NB4 (cell line): Measurements from ENCODE around the gene FRY.

Experiments used
- MYC ChIP-seq: IDR thresholded peaks from 2 replicates; pipeline ENCODE4 v1.6.1; 2011; ENCODE audit warnings: low read depth, low read length
- POLR2A ChIP-seq: IDR thresholded peaks from 2 replicates; pipeline ENCODE4 v1.6.1; 2011; ENCODE audit warnings: mild to moderate bottlenecking; ENCODE audit not compliant: insufficient read length; ENCODE audit errors: extremely low read depth
- TF ChIP-seq, protein P1 (sequence below): IDR thresholded peaks from one replicate; pipeline ENCODE4 v1.5.1; 2012; ENCODE audit warnings: low read depth, low read length

DNA sequence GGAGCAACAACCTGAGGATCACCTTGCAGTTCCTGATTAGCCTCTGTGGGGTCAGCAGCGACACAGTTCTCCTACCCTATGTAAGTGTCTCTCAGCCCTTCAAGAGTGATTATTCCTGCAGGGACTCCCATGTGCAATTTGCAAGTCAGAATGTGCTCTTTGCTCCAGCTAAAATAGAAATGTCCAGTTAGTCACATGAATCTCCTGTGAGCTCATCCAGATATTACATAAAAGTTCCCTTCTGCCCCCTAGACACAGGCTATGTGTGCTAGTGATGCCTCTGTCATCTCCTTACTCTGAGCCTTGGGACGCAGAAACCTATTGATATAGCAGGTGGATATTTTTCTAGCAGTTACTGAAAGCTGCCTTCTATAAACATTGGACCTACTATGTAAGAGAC is 178.1 kb downstream of the FRY start:
- TF ChIP-seq, protein P1, sequence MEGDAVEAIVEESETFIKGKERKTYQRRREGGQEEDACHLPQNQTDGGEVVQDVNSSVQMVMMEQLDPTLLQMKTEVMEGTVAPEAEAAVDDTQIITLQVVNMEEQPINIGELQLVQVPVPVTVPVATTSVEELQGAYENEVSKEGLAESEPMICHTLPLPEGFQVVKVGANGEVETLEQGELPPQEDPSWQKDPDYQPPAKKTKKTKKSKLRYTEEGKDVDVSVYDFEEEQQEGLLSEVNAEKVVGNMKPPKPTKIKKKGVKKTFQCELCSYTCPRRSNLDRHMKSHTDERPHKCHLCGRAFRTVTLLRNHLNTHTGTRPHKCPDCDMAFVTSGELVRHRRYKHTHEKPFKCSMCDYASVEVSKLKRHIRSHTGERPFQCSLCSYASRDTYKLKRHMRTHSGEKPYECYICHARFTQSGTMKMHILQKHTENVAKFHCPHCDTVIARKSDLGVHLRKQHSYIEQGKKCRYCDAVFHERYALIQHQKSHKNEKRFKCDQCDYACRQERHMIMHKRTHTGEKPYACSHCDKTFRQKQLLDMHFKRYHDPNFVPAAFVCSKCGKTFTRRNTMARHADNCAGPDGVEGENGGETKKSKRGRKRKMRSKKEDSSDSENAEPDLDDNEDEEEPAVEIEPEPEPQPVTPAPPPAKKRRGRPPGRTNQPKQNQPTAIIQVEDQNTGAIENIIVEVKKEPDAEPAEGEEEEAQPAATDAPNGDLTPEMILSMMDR = no peak
- TF ChIP-seq POLR2A = no peak
- TF ChIP-seq MYC = no peak
